H9 (cell line): Measurements from ENCODE around the gene RAMP3. TPM values are rescaled to one million over a fixed set of nuclear protein-coding genes. Genes with fewer than 3 reads are reported as not detected.
"Not testable (repeated sequence)": the region's sequence is repeated elsewhere in the genome, so short reads cannot be mapped to it uniquely, and the experiment has no call there.

Source experiments
- DNase-seq: peaks from one replicate; pipeline ENCODE4 v3.0.0-alpha.2; 2017
- H2AFZ ChIP-seq: one replicate; pipeline ENCODE4 v1.6.1; 2013; ENCODE audit warnings: mild to moderate bottlenecking, low read length, control low read depth, moderate library complexity
- H2AK5ac ChIP-seq: 2 replicates; pipeline ENCODE4 v1.6.1; 2013; ENCODE audit warnings: low read length, control low read depth, mixed read lengths; ENCODE audit not compliant: insufficient read length
- H2BK120ac ChIP-seq: one replicate; pipeline ENCODE4 v1.6.1; 2013; ENCODE audit warnings: low read depth, mild to moderate bottlenecking, low read length, control low read depth, inconsistent platforms; ENCODE audit not compliant: poor library complexity, severe bottlenecking
- H2BK12ac ChIP-seq: 2 replicates; pipeline ENCODE4 v1.6.1; 2013; ENCODE audit warnings: low read length, control low read depth, mixed read lengths, low read depth; ENCODE audit not compliant: insufficient read length
- H2BK15ac ChIP-seq: 2 replicates; pipeline ENCODE4 v1.6.1; 2013; ENCODE audit warnings: low read depth, low read length, control low read depth
- H2BK20ac ChIP-seq: one replicate; pipeline ENCODE4 v1.6.1; 2013; ENCODE audit warnings: low read depth, mild to moderate bottlenecking, low read length, control low read depth, inconsistent platforms; ENCODE audit not compliant: poor library complexity, severe bottlenecking
- H2BK5ac ChIP-seq: 2 replicates; pipeline ENCODE4 v1.6.1; 2013; ENCODE audit warnings: low read length, control low read depth, mixed read lengths; ENCODE audit not compliant: insufficient read length
- H3K14ac ChIP-seq: 2 replicates; pipeline ENCODE4 v1.6.1; 2013; ENCODE audit warnings: low read length, control low read depth; ENCODE audit not compliant: insufficient read depth
- H3K18ac ChIP-seq: 2 replicates; pipeline ENCODE4 v1.6.1; 2013; ENCODE audit warnings: low read depth, mild to moderate bottlenecking, mixed read lengths, low read length, control low read depth; ENCODE audit not compliant: insufficient read length
- H3K23ac ChIP-seq: 2 replicates; pipeline ENCODE4 v1.6.1; 2013; ENCODE audit warnings: low read length, control low read depth, mixed read lengths, low read depth; ENCODE audit not compliant: insufficient read length
- H3K23me2 ChIP-seq: 2 replicates; pipeline ENCODE4 v1.6.1; 2013; ENCODE audit warnings: low read depth, mild to moderate bottlenecking, mixed read lengths, low read length, control low read depth; ENCODE audit not compliant: insufficient read length, poor library complexity, severe bottlenecking
- H3K27ac ChIP-seq: 2 replicates; pipeline ENCODE4 v1.5.1; 2013; ENCODE audit warnings: low read length, control low read depth, mixed read lengths, low read depth; ENCODE audit not compliant: insufficient read length
- H3K27me3 ChIP-seq: 2 replicates; pipeline ENCODE4 v1.6.1; 2013; ENCODE audit warnings: low read length, control low read depth, inconsistent platforms; ENCODE audit not compliant: insufficient read depth
- H3K4ac ChIP-seq: 2 replicates; pipeline ENCODE4 v1.6.1; 2013; ENCODE audit warnings: low read depth, mild to moderate bottlenecking, control low read depth, inconsistent platforms, low read length, moderate library complexity
- H3K4me1 ChIP-seq: 2 replicates; pipeline ENCODE4 v1.6.1; 2013; ENCODE audit warnings: low read length, control low read depth, inconsistent platforms; ENCODE audit not compliant: insufficient read depth
- H3K4me2 ChIP-seq: 2 replicates; pipeline ENCODE4 v1.6.1; 2013; ENCODE audit warnings: low read length, control low read depth, mixed read lengths; ENCODE audit not compliant: insufficient read length, insufficient read depth
- H3K56ac ChIP-seq: 2 replicates; pipeline ENCODE4 v1.6.1; 2013; ENCODE audit warnings: low read depth, mild to moderate bottlenecking, mixed read lengths, low read length, control low read depth; ENCODE audit not compliant: insufficient read length
- H3K79me1 ChIP-seq: 2 replicates; pipeline ENCODE4 v1.6.1; 2013; ENCODE audit warnings: low read depth, mild to moderate bottlenecking, moderate library complexity, low read length, control low read depth, inconsistent platforms; ENCODE audit not compliant: insufficient read depth, poor library complexity, severe bottlenecking
- H3K79me2 ChIP-seq: 2 replicates; pipeline ENCODE4 v1.6.1; 2013; ENCODE audit warnings: low read length, control low read depth, inconsistent platforms; ENCODE audit not compliant: insufficient read depth
- H3K9ac ChIP-seq: 2 replicates; pipeline ENCODE4 v1.6.1; 2013; ENCODE audit warnings: low read length, control low read depth, mixed read lengths; ENCODE audit not compliant: insufficient read length; ENCODE audit errors: extremely low read depth
- H3K9me3 ChIP-seq: one replicate; pipeline ENCODE4 v1.6.1; 2013; ENCODE audit warnings: low read depth, low read length, inconsistent platforms; ENCODE audit not compliant: control insufficient read depth
- H3T11ph ChIP-seq: one replicate; pipeline ENCODE4 v1.6.1; 2013; ENCODE audit warnings: mild to moderate bottlenecking, low read length, control low read depth, inconsistent platforms
- H4K20me1 ChIP-seq: one replicate; pipeline ENCODE4 v1.6.1; 2013; ENCODE audit not compliant: control insufficient read depth, insufficient read length, insufficient read depth
- H4K5ac ChIP-seq: 2 replicates; pipeline ENCODE4 v1.6.1; 2013; ENCODE audit warnings: low read depth, mild to moderate bottlenecking, mixed read lengths, low read length, control low read depth; ENCODE audit not compliant: insufficient read length
- H4K8ac ChIP-seq: replicated peaks from 2 replicates; pipeline ENCODE4 v1.6.1; 2013; ENCODE audit warnings: low read length, control low read depth, mixed read lengths, low read depth; ENCODE audit not compliant: insufficient read length
- H4K91ac ChIP-seq: 2 replicates; pipeline ENCODE4 v1.6.1; 2013; ENCODE audit warnings: low read depth, mild to moderate bottlenecking, moderate library complexity, mixed read lengths, low read length, control low read depth; ENCODE audit not compliant: insufficient read length
- H3K27ac Mint-ChIP-seq, 3 experiments: 2 replicates in 2 of 3; 3 replicates in 1 of 3; pipeline ENCODE4 v1.8.0; 2020 to 2021; ENCODE audit warnings: mixed read lengths in 3 of 3, mild to moderate bottlenecking in 1 of 3, moderate library complexity in 1 of 3
- H3K27me3 Mint-ChIP-seq: 2 replicates; pipeline ENCODE4 v1.8.0; 2021; ENCODE audit warnings: low read depth, mild to moderate bottlenecking, moderate library complexity, mixed read lengths
- H3K36me3 Mint-ChIP-seq, 3 experiments: 2 replicates in 2 of 3; 3 replicates in 1 of 3; pipeline ENCODE4 v1.8.0; 2020 to 2021; ENCODE audit warnings: low read depth in 3 of 3, mixed read lengths in 3 of 3; ENCODE audit not compliant: insufficient read depth in 1 of 3
- H3K4me1 Mint-ChIP-seq, 2 experiments: 2 replicates each; pipeline ENCODE4 v1.8.0; 2020; ENCODE audit warnings: mixed read lengths in 2 of 2
- H3K4me3 Mint-ChIP-seq, 2 experiments: 2 replicates in 1 of 2; 3 replicates in 1 of 2; pipeline ENCODE4 v1.8.0; 2020 to 2021; ENCODE audit warnings: mild to moderate bottlenecking in 2 of 2, mixed read lengths in 2 of 2, moderate library complexity in 1 of 2
- H3K9me3 Mint-ChIP-seq, 2 experiments: 2 replicates in 1 of 2; 3 replicates in 1 of 2; pipeline ENCODE4 v1.8.0; 2020; ENCODE audit warnings: mild to moderate bottlenecking in 2 of 2, mixed read lengths in 2 of 2, moderate library complexity in 1 of 2
- CTCF ChIP-seq: fragments of 200-600 bp; sonication (generic); conservative IDR thresholded peaks from 3 replicates; pipeline ENCODE4 v1.8.0; 2021; ENCODE audit warnings: antibody characterized with exemption, mild to moderate bottlenecking
- WGBS: extraction: QIAGEN DNeasy Blood & Tissue Kit; methylation state at CpG from one replicate; pipeline ENCODE4 v1.1.7; 2013; ENCODE audit warnings: missing lambda C conversion rate, low lambda C conversion rate, mixed read lengths; ENCODE audit not compliant: insufficient read length; ENCODE audit errors: extremely low coverage; 5-methylcytosine and 5-hydroxymethylcytosine counted together
- total RNA-seq: library from RNA; stranded (reverse); gene quantifications from 2 replicates; pipeline ENCODE4 v1.2.1, GENCODE V29; 2021

The RAMP3 gene
- total RNA-seq, 1 experiment from 2014 or later, result 0.63 TPM

GRCh38 chr7:45153233-45153632, 4.4 kb upstream of the RAMP3 start:
- H3K4me1 ChIP-seq, result no peaks in the 10 kb centered on the region
- no peaks in the 10 kb centered on the region for H3K79me1 ChIP-seq
- peaks cover 2% of the 10 kb centered on the region for H3K23me2 ChIP-seq
- H2BK15ac ChIP-seq, result no peak overlapping the region
- no peak for DNase-seq
- H3K4ac ChIP-seq, result no peak overlapping the region
- no CpG with 5 or more reads among the region's 3 CpGs for WGBS
- H3K27me3 Mint-ChIP-seq, result peaks cover 27% of the 10 kb centered on the region
- H3K27ac ChIP-seq, result no peak overlapping the region
- H3K4me3 Mint-ChIP-seq, result no peak overlapping the region
- H4K20me1 ChIP-seq, result no peaks in the 10 kb centered on the region
- no peak overlapping the region for H2BK20ac ChIP-seq
- no peak overlapping the region for H2AFZ ChIP-seq
- H4K91ac ChIP-seq, result no peak overlapping the region
- H4K5ac ChIP-seq, result no peak overlapping the region
- H3K27ac Mint-ChIP-seq, result no peak overlapping the region
- no peak overlapping the region for H2AK5ac ChIP-seq
- H2BK12ac ChIP-seq, result no peak overlapping the region
- H3K4me2 ChIP-seq, result no peak overlapping the region
- H3K23ac ChIP-seq, result no peak overlapping the region
- no peak overlapping the region for H3K9ac ChIP-seq
- no peaks in the 10 kb centered on the region for H3K9me3 ChIP-seq
- no peaks in the 10 kb centered on the region for H3K9me3 Mint-ChIP-seq
- no peak overlapping the region for H3K18ac ChIP-seq
- H3K27me3 ChIP-seq, result peaks cover 4% of the 10 kb centered on the region; the same call in 1 of the 2 replicates
- no peak overlapping the region for H3K14ac ChIP-seq
- TF ChIP-seq CTCF, result no peak
- H3K79me2 ChIP-seq, result no peaks in the 10 kb centered on the region
- no peaks in the 10 kb centered on the region for H3K36me3 Mint-ChIP-seq
- peaks cover 4 to 6% of the 10 kb centered on the region in 2 experiments; a peak in 2 of 4 replicates for H3K4me1 Mint-ChIP-seq
- H2BK120ac ChIP-seq, result no peak overlapping the region
- H3K56ac ChIP-seq, result no peak overlapping the region
- no peak overlapping the region for H4K8ac ChIP-seq
- no peak overlapping the region for H2BK5ac ChIP-seq
- H3T11ph ChIP-seq, result no peak overlapping the region

- H3K27ac Mint-ChIP-seq, H2BK5ac ChIP-seq, H2AFZ ChIP-seq, H3K36me3 Mint-ChIP-seq, H2AK5ac ChIP-seq, H3K9me3 ChIP-seq, H3T11ph ChIP-seq, H3K9ac ChIP-seq, H2BK120ac ChIP-seq, H3K4me2 ChIP-seq, DNase-seq, H3K79me1 ChIP-seq, H3K9me3 Mint-ChIP-seq, H3K56ac ChIP-seq, H4K8ac ChIP-seq, H4K20me1 ChIP-seq, H2BK15ac ChIP-seq, H3K4me1 ChIP-seq, H3K4ac ChIP-seq, H3K79me2 ChIP-seq, H2BK20ac ChIP-seq, H3K14ac ChIP-seq, H3K27me3 ChIP-seq, H3K27ac ChIP-seq, H4K91ac ChIP-seq, H3K18ac ChIP-seq, H3K23ac ChIP-seq, H3K23me2 ChIP-seq, H2BK12ac ChIP-seq, H3K4me3 Mint-ChIP-seq, H4K5ac ChIP-seq, H3K4me1 Mint-ChIP-seq: not testable (repeated sequence)
- WGBS, result no CpG with 5 or more reads among the region's 8 CpGs
- peaks cover 33% of the 10 kb centered on the region for H3K27me3 Mint-ChIP-seq
Observed at GRCh38 chr7:45153861-45154260, 3.7 kb upstream of the RAMP3 start.
